NCI-H510A (cell line): ENCODE measurements around the gene MSL1.
"Not testable (repeated sequence)": the region's sequence is repeated elsewhere in the genome, so short reads cannot be mapped to it uniquely, and the experiment has no call there.

Experiments used
- DNase-seq: peaks from one replicate; lab custom pipeline; 2025; lab: John Stamatoyannopoulos, UW

Gene MSL1

DNA sequence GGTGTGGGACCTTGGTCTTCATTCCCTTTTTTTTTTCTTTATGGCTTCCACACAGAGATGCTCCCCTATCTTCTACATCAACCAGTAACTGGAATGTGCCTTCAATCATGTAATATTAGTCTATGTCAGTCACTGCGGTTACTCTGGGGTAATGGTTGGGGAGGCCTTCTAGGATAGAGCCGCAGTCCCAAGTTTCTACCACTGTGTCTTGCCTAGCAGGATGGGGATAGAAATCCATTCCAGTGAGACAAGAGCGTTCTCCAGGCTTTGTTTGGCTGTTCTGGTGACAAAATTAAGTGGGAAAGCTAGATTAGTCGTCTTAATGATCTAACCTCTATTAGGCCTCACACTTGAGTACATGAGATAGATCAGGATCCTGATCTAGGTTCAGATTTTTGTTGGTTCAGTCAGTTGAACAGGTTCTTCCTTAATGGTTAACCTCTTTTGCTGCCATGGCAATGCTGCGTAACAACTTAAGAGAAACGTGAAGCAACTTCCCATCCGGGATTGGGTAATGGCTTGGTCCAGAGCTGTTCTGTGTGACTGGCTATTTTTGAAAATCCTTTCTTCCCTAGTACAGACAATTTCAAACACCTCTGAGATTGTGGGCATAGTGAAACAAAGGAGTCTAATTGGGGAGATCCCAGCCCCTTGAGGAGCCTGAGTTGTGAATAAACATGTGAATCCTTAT, 8.7 kb downstream of the MSL1 start:
- DNase-seq, result no peak

DNA sequence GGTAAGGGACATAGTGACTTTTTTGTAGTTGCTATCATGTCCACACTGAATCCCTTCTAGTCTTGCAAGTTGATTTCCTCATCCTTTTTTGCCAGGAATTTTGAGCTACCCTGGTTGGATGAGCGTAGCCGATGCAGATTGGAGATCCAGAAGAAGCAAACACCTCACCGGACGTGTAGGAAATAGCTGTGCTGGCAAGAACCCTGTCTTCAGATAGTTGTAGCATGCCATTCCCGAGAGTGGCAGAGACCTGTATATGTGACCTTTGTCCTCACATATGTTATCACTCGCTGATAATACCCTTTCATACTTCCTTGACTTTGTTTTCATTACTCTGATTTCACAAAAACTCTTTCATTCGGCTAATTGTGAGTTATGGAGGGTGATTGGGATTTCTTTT, 12.4 kb downstream of the MSL1 start:
- DNase-seq, result no peak

DNA sequence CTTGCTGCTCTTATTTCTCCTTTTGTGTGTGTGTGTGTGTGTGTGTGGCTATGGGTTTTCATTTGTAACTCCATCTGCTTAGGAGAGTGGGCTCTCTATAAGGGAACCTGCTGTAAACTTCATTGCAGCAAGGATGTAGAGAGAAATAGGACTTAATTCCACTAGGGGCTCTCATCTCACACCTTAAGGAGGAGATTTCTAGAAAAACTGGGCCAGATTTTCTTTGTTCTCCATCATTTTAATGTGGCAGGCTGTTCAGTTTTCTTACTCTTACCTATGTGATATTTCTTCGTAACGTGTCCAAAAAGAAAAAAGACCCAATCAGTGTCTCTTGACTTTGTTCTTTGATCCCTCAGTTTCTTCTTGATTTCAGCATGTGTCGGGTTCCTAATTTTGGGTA, 14.0 kb downstream of the MSL1 start:
- no peak for DNase-seq

DNA sequence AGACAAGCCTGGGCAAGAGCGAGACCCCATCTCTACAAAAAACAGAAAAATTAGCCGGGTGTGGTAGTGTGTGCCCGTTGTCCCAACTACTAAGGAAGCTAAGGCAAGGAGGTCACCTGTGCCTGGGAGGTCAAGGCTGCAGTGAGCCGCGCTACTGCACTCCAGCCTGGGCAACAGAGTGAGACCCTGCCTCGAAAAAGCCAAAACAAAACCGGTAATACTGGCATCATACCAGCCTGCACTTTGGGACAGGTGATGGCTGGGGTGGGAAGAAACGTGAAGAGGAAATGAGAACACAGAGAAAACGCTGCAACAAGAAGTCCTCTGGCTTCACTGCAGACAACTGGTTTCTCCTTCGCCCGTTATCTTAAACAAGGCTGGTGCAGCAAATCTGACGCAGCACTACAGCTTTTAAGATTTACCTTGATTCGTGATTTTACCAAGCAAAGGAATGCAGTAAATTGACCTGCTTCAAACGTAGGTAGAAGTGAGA, 17.8 kb downstream of the MSL1 start:
- DNase-seq, result no peak

DNA sequence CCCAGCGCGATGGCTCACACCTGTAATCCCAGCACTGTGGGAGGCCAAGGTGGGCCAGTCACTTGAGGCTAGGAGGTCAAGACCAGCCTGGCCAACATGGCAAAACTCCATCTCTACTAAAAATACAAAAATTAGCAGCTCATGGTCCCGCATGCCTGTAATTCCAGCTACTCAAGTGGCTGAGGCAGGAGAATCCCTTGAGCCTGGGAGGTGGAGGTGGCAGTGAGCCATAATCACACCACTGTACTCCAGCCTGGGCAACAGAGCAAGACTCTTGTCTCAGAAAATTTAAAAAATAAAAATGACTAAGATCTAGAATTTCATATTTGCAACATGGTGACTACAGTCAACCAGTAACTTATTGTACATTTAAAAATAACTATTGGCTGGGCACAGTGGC, 21.4 kb downstream of the MSL1 start:
- not testable (repeated sequence) for DNase-seq

DNA sequence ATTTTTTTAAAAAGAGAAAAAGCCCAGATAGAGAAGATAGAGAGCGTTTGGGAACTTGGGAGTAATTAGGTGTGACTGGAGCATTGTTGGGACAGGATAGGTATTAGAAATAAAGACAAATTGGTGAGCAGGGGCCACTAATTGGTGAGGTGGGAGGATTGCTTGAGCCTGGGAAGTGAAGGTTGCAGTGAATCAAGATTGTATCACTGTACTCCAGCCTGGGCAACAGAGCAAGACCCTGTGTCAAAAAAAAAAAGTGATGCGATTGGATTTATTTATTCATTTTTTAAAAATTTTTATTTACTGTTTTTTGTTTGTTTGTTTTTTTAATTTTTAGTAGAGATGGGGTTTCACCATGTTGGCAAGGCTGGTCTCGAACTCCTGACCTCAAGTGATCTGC, 23.7 kb downstream of the MSL1 start:
- no peak for DNase-seq

DNA sequence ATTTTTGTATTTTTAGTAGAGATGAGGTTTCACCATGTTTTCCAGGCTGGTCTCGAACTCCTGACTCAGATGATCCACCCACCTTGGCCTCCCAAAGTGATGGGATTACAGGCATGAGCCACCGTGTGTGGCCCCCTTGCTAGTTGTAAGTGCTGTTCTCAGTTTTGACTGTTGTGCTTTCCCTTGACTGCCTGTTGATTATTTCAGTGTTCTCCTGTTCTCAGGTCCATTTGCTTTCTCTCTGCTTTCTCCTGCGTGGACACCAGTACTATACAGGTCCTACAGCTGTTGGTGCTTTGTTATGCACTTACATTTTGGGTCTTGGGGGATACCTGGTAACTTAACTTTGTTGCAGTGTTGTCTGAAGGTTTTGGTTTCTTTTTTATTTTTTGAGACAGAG, 26.8 kb downstream of the MSL1 start:
- no peak for DNase-seq

DNA sequence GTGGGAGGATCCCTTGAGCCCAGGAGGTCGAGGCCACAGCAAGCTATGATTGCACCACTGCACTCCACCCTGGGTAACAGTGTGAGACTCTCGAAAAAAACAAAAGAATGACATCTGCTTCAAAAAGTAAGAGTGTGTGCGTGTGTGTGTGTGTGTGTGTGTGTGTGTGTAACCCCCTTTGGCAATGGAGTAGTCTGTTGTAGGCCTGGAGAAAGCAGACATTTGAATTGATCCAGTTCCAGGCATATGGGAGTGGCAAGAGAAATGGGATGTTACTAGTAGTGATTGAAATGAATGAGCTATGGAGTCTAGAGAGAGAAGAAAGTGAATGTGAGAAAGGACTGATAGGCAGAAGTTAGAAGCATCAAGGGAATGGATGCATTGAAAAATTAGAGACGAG, 28.5 kb downstream of the MSL1 start:
- DNase-seq, result no peak

DNA sequence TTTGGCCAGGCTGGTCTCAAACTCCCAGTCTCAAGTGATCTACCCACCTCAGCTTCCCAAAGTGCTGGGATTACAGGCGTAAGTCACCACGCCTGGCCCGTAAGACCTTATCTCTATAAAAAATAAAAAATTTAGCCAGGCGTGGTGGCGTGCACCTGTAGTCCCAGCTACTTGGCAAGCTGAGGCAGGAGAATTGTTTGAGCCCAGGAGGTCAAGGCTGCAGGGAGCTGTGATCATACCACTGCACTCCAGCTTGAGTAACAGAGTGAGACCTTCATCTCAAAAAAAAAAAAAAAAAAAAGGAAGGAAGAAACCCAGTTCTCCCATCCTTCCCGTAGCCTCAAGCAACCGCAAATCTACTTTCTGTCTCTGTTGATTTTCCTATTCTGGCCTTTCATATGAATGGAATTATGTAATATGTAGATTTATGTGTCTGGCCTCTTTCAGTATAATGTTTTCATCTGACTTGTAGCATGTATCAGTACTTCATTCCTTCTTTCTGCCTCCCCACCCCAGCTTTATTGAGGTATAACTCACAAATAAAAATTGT, 29.7 kb downstream of the MSL1 start:
- DNase-seq, result no peak

DNA sequence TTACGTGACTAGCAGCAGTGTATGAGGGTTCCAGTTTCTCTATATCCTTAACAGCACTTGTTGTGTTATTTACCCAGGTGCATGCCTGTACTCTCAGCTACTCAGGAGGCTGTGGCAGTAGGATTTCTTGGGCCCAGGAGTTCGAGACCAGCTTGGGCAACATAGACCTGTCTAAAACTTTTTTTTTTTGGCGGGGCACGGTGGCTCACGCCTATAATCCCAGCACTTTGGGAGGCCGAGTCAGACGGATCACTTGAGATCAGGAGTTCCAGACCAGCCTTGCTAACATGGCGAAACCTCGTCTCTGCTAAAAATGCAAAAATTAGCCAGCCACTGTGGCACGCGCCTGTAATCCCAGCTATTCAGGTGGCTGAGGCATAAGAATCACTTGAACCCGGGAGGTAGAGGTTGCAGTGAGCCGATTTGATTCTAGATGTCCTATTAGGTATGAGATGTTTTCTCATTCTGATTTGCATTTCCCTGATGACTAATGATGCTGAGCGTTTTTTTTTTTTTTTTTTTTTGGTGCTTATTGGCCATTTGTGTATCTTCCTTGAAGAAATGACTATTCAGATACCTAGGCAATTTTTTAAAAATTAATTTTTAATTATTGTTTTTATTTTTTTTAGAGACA, 31.9 kb downstream of the MSL1 start:
- no peak for DNase-seq

DNA sequence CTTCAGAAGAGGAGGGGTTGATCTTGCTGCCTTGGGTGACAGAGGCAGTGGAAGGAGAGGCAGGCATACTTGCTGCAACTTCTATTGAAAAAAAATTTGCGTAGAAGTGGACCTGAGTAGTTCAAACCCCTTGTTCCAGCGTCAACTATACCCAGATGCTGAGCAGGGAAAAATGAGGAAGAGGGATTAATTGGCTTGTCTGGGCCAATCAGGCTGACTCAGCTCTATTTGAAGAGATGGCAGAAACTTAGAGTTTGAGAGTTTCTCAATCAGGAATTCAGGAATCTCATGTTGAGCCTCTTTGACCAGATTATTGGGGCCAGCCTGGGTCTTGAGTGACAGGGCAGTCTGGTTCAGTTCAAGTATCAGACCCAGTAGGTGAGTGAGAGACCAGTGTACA, 36.2 kb downstream of the MSL1 start:
- no peak for DNase-seq

DNA sequence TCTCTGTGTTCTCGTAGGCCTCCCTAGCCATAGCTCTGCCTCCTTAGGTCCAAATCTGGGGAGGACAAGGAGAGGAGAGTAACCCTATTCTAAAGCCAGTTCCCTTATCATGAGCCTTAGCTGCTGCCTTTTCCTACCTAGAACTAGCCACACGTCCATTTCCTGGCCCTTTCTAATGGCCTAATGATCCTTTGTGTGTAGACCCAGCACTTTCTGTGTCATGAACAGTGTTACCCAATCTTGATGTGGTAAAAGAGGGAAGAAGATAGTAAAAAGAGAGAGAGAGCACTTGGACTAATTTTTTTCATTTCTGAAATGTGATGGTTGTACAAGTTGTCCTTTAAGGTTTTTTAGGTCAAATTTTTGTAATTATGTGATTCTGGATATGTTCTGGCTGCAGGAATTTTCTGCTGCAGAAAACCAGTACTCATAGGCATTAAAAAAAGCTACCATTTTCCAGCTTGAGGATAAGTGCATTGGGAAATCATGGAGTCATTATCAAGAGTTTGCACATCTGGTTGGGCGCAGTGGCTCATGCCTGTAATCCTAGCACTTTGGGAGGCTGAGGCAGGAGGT, 36.8 kb downstream of the MSL1 start:
- DNase-seq, result no peak

DNA sequence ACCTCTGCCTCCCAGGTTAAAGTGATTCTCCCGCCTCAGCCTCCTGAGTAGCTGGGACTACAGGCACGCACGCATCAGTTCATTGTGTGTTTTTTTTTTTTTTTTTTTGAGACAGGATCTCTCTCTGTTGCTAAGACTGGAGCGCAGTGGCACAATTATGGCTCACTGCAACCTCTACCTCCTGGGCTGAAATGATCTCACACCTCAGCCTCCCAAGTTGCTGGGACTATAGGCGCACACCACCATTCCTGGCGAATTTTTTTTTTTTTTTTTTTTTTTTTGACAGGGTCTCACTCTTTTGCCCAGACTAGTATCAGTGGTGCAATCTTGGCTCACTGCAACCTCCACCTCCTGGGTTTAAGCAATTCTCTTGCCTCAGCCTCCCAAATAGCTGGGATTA, 37.7 kb downstream of the MSL1 start:
- no peak for DNase-seq

DNA sequence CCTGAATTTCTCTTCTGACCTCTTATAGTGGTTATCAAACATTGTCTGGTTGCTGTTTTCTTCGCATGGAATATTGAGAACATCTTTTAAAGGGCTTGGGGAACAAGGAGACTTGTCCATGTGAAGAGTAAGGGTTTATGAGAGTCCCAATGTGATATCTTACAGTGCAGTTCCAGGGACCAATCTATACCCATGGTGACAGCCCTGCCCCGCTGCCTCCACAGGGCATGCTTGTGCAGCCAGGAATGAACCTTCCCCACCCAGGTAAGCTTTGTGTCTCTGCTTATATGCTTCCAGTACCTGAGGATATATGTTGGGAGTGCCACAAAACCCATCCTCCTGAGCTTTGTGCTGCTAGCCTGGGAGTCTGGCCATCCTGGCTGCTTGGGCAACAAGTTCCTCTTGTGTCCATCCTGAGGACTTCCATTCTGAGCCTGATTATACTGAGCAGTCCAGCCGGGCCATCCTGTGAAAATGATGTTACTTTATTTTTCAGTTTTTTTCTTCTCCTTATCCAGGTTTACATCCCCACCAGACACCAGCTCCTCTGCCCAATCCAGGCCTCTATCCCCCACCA, 46.0 kb downstream of the MSL1 start:
- no peak for DNase-seq

DNA sequence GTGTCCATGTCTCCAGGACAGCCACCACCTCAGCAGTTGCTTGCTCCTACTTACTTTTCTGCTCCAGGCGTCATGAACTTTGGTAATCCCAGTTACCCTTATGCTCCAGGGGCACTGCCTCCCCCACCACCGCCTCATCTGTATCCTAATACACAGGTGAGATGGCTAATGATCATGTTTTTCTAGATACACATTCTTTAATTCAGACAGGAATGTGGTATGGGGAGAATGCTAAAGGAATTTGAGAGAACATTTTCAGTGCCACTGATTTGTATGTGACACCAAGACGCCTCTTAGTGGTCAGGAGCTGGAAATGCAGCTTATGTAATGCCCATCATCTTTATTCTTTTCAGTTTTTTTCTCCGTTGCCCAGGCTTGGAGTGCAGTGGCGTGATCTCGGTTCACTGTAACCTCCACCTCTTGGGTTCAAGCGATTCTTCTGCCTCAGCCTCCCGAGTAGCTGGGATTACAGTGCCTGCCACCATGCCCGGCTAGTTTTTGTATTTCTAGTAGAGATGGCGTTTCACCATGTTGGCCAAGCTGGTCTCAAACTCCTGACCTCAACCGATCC, 46.6 kb downstream of the MSL1 start:
- DNase-seq, result peak; percentile 4

DNA sequence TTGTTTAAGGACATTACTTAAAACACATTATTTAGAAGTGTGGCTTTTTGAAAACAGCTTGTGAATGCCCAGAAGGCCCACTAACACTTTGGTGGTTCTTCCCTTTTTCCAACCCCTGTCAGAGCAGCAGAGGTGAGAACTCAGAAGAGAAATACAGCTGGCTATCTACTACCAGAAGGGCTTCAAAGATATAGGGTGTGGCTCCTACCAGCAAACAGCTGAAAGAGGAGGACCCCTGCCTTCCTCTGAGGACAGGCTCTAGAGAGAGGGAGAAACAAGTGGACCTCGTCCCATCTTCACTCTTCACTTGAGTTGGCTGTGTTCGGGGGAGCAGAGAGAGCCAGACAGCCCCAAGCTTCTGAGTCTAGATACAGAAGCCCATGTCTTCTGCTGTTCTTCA, 48.6 kb downstream of the MSL1 start:
- no peak for DNase-seq

DNA sequence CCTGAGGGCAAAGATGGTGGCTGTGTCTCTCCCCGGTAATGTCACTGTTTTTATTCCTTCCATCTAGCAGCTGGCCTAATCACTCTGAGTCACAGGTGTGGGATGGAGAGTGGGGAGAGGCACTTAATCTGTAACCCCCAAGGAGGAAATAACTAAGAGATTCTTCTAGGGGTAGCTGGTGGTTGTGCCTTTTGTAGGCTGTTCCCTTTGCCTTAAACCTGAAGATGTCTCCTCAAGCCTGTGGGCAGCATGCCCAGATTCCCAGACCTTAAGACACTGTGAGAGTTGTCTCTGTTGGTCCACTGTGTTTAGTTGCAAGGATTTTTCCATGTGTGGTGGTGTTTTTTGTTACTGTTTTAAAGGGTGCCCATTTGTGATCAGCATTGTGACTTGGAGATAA, 50.0 kb downstream of the MSL1 start:
- no peak for DNase-seq

DNA sequence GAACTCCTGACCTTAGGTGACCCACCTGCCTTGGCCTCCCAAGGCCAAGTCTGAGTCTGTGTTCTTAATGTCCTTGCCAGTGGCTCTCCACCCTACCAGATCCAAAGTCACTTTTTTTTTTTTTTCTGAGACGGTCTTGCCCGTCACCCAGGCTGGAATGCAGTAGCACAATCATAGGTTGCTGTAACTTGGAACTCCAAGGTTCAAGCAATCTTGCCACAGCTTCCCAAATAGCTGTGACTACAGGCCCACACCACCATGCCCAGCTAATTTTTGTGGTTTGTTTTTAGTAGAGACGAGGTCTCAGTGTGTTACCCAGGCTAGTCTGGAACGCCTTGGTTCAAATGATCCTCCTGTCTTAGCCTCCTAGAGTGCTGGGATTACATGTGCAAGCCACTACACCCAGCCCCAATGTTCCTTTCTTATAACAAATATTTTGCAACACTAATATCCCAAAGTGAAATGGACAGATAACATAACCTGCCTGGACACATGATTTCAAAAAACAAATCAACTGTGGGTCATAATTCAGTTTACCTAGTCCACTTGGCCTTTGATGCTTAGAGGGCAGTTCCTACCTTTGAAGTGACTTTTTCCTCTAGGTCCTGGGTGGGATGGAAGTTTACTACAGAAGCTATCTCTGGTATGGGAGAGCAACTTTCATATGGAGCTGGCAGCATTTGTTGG, 51.5 kb downstream of the MSL1 start:
- no peak for DNase-seq

DNA sequence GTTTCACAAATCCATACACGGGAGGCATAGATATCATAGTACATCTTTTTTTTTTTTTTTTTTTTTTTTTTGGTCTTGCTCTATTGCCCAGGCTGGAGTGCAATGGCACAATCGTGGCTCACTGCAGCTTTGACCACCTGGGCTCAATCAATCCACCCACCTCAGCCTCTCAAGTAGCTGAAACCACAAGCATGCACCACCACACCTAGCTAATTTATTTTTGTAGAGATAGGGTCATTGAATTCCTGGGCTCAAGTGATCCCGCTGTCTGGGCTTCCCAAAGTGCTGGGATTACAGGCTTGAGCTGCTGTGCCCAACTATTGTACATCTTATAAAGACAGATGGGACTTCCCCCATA, 52.0 kb downstream of the MSL1 start:
- no peak for DNase-seq

DNA sequence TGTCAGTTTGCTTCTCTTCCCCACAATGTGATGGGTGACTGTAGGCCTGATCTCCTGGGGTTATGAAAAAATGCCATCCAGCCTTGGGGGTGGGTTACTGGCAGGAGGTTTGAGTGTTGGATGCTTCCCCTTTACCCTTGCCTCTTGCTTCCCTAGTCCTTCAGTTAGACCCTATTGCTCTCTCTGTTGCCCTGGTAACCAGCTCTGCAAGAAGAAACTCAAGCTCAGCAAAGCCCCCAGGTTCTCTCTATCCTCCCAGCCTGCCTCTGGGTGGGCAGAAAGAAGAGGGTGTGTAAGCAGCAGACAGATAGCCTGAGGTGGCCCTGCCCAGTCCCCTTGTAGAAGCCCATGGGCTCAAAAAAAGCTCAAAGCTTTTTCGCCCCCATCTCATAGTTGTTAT, 52.7 kb downstream of the MSL1 start:
- no peak for DNase-seq

DNA sequence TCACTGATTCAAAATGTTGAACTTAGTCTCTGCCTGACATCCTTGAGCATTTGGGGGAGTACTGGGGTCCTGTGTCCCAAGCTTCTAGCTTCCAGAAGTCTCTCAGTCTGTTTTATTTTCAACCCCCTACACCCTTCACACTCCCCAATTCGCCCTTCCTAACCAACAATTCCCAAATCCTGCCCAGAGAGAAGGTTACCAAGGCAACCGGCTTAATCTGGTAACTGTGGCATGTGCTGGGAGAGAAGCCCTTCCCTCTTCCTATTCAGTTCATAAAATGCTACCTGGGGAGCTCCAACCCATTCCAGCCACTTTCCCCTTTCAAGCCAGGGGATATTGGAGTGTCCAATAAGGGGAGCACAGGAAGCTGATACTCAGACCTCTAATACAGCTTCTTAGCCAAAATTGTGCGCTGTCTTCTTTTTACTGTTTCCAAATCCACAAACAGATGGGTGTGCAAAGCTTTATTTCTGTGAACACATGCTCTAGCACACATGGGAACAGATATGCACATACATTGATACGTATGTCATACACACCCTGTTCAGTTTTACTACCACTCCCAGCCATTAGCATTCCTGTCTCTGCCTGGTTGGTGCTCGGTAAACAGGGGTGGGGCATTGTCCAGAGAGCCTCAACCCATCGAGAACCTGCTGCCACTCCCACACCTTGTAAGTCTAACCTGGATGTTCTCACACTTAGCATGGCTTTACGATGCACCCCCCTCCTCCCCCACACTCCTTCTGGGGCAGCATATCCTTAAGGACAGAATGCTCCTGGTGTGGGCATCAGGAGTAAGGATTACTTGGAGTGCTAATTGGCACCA, 54.4 kb downstream of the MSL1 start:
- peak; percentile 51 for DNase-seq
